ENCODE results near the gene BLNK. TPM values are rescaled to one million over a fixed set of nuclear protein-coding genes. Genes with fewer than 3 reads are reported as not detected.

The BLNK gene
- total RNA-seq, 1 experiment from 2014 or later, result not detected

GRCh38 chr10:96165726-96166125 lies 105.6 kb downstream of the BLNK start:
- DNase-seq (ENCODE audit: extremely low read depth, low read depth), result no peak

GRCh38 chr10:96153070-96153469 lies 118.3 kb downstream of the BLNK start:
- DNase-seq (ENCODE audit: extremely low read depth, low read depth), result no peak

GRCh38 chr10:96152437-96152836 lies 118.9 kb downstream of the BLNK start:
- DNase-seq (ENCODE audit: extremely low read depth, low read depth), result no peak

Other genes starting within 250 kb of the BLNK start
- 14.7 and 16.9 TPM in 2 replicates for gene CCNJ, start 228.0 kb downstream of the BLNK start, total RNA-seq (2014; rRNA removed; shearing (Covaris generic))
- gene ZNF518A, start 141.3 kb downstream of the BLNK start, total RNA-seq (2014; rRNA removed; shearing (Covaris generic)), result 11.9 and 13.4 TPM in 2 replicates
- gene DNTT, start 32.9 kb upstream of the BLNK start, total RNA-seq (2014; rRNA removed; shearing (Covaris generic)), result not detected in 2 replicates
- not detected in 2 replicates for gene OPALIN, start 87.4 kb upstream of the BLNK start, total RNA-seq (2014; rRNA removed; shearing (Covaris generic))
- gene TLL2, start 242.4 kb upstream of the BLNK start, total RNA-seq (2014; rRNA removed; shearing (Covaris generic)), result 0.12 TPM in 2 replicates

All from NCI-H460 (cell line).